Psoas muscle (tissue), 8 donors: ENCODE measurements around the gene ASB2. TPM values are rescaled to one million over a fixed set of nuclear protein-coding genes. Genes with fewer than 3 reads are reported as not detected.

Source experiments
- ATAC-seq, 4 donors: fragments of 200-7000 bp; cut with Tn5 transposase; one replicate each; pipeline ENCODE4 v1.9.1; 2020; ENCODE audit warnings: moderate library complexity in 3 of 4, mild to moderate bottlenecking in 2 of 4
- DNase-seq, 2 donors: peaks; one replicate each; pipeline ENCODE4 v3.0.0-alpha.2; 2020
- H3K27ac ChIP-seq: fragments of 200-600 bp; one replicate; pipeline ENCODE4 v1.8.0; 2022
- H3K27me3 ChIP-seq, 3 donors: fragments of 200-600 bp in 1 of 3; one replicate each; pipeline versions ENCODE4 v1.6.1 to v1.8.0; 2013 to 2022; ENCODE audit warnings: low read length in 2 of 3, mild to moderate bottlenecking in 2 of 3, moderate library complexity in 1 of 3; ENCODE audit not compliant: insufficient read depth in 3 of 3
- H3K36me3 ChIP-seq, 2 donors: fragments of 200-600 bp in 1 of 2; one replicate each; pipeline versions ENCODE4 v1.6.1 to v1.8.0; 2013 to 2022; ENCODE audit warnings: low read depth in 1 of 2, mild to moderate bottlenecking in 1 of 2, moderate library complexity in 1 of 2; ENCODE audit not compliant: insufficient read depth in 1 of 2
- H3K4me1 ChIP-seq: fragments of 200-600 bp; one replicate; pipeline ENCODE4 v1.8.0; 2022
- H3K4me3 ChIP-seq: fragments of 200-600 bp; one replicate; pipeline ENCODE4 v1.8.0; 2022; ENCODE audit warnings: mild to moderate bottlenecking
- H3K9me3 ChIP-seq: fragments of 200-600 bp; one replicate; pipeline ENCODE4 v1.8.0; 2022
- CTCF ChIP-seq: fragments of 200-600 bp; IDR thresholded peaks from one replicate; pipeline ENCODE4 v1.8.0; 2022; ENCODE audit warnings: antibody characterized with exemption
- WGBS, 3 donors: extraction: QIAGEN DNeasy Blood & Tissue Kit; methylation state at CpG; one replicate each; pipeline versions ENCODE4 v1.1.6 to v1.1.7; 2013; 5-methylcytosine and 5-hydroxymethylcytosine counted together
- intact Hi-C, 2 donors: fragments of 100-400 bp; cut with DNase I; formaldehyde crosslinking; loops; one replicate each; pipeline versions ENCODE4 v1.11.0 to v1.14.2; 2022
- polyA plus RNA-seq, 3 donors: library from polyadenylated mRNA; stranded (reverse); fragments of 200-250 nt; gene quantifications; one replicate each; pipeline ENCODE4 v1.2.3, GENCODE V29; 2013
- total RNA-seq, 4 donors: library from RNA; stranded (reverse); fragmentation: NEBNext Ultra II Directional in 2 of 4; extraction: Animal tissue kit (Norgen Biotek cat#: 25700) in 2 of 4; gene quantifications; one replicate each; pipeline versions ENCODE4 v1.2.1 to v1.2.4, GENCODE V29; 2021 to 2023
- donor health status: healthy with polysubstance abuse.
- donor health status: DM: no; HTN: no; CAD: no; lungs with moderate emphysema.
- donor health status: Bipolar disorder and iron deficiency.
- donor health status: healthy.
- donor health status: DM: yes; HTN: yes; CAD: no.
- donor health status: DM: no; HTN: no; CAD: no.
- donor health status: DM: no; HTN: no; CAD: no.
- donor health status: DM: yes; HTN: yes; CAD: no.

ASB2 gene
- total and polyA plus RNA-seq, 7 donors = 41.2 to 460 (median 230) TPM

- H3K4me3 ChIP-seq = peak within 1 kb of the TSS; percentile 43
- peaks cover 56% of the 10 kb centered on the region for H3K4me1 ChIP-seq
- intact Hi-C loops = loop anchor here in 1 of 2 donors (5.0 kb wide), 1 partner anchor 40 kb away; no protein-coding TSS in a partner anchor
- no peaks in the 10 kb centered on the region for H3K36me3 ChIP-seq
- 20 to 55% (median 23%) methylated on average over 1 of the region's 1 CpG for WGBS, 3 donors
- peak in 1 of 2 donors; percentile 61 for DNase-seq
- no peaks in the 10 kb centered on the region for H3K9me3 ChIP-seq
- TF ChIP-seq CTCF = no peak
- ATAC-seq = no peak
- peak within 1 kb of the TSS; percentile 93 for H3K27ac ChIP-seq
- H3K27me3 ChIP-seq = no peaks in the 10 kb centered on the region
These were observed 20.7 kb upstream of the ASB2 start, which contains the start of gene CCDC197 for GRCh38 chr14:93997082-93997481. CCDC197 (plus strand) TSS chr14:93997301; CDS start chr14:93998132, 831 bp downstream.

DNA sequence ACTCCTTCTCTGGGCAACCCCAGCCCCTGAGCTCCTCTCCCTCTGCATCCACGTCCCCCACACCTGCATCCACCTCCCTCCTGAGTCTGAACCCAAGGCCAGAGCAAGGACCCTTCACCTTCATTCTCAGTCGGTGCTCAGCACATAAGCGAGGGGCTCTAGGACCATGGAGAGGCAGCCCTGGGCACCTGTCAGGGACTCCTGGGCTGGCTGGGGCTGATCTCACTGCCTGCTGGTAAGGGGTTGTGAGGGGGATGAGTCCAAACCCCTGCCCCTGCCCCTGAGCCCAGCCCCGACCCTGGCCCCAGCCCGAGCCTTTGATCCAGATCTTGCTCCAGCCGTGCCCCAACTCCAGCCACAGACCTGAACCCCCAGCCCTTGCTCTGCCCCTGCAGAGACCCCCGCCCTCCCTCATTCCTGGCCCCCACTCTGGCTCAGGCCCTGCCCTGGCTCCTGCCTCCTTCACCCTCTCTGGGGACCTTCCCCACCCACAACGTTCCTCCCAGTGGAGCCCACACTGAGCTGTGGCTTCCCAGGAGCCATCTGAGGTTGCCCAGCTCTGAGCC lies 19.8 kb upstream of the ASB2 start:
- DNase-seq = peak in 1 of 2 donors; percentile 52
- 62 to 70% (median 63%) methylated on average over 8 of the region's 8 CpGs for WGBS, 3 donors
- intact Hi-C loops = loop anchor here in 1 of 2 donors (5.0 kb wide), 1 partner anchor 39 kb away; no protein-coding TSS in a partner anchor

DNA sequence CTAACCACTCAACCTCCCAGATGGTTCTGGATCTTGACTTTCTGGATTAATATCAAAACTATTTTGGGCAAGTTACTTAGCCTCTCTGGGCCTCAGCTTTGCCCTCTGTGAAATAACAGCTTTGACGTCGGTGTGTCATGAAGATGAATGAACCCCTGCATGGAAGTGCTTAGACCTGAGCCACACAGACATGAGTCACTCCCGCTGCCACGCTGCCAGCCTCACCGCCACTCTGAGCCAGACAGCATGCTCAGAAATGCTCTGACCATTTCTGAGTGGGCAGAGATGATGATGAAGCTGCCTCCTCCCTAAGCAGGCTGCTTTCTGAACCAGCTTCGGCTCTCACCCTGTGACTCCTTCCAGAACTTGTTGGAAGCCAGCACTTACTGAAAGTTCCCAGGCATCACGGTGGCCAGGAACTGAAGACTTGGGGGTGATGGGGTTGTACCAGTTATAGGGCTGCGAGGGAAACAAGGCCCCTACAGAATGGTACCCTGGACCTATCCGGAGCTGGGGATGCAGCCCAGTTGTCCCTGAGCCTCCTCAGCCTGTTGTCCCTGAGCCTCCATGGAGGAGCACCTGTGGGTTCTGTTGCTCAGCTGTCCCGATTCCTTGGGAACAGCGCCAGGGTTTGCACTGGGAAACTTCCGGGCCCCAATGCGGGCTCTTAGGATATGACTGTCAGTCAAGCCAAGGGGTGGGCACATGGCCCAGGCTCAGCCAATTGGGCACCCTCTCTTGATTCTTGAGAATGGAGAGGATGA lies 18.7 kb upstream of the ASB2 start:
- no peak for TF ChIP-seq CTCF
- peaks cover 48% of the 10 kb centered on the region for H3K4me1 ChIP-seq
- DNase-seq = peak; percentile 80 to 92
- H3K4me3 ChIP-seq = peak overlapping the region; percentile 43
- no peaks in the 10 kb centered on the region for H3K9me3 ChIP-seq
- intact Hi-C loops = loop anchor here in 1 of 2 donors (5.0 kb wide), 1 partner anchor 38 kb away; no protein-coding TSS in a partner anchor
- ATAC-seq = peak; percentile 81 to 84 (median 84)
- no peaks in the 10 kb centered on the region for H3K27me3 ChIP-seq
- 11 to 25% (median 22%) methylated on average over 13 of the region's 13 CpGs for WGBS, 3 donors
- H3K27ac ChIP-seq = peak overlapping the region; percentile 93
- no peaks in the 10 kb centered on the region for H3K36me3 ChIP-seq

More for the DNA sequence above, 19.8 kb upstream of the ASB2 start:
- H3K4me1 ChIP-seq = peaks cover 51% of the 10 kb centered on the region
- no peak for TF ChIP-seq CTCF
- ATAC-seq = peak in 1 of 4 donors; percentile 16
- H3K9me3 ChIP-seq = no peaks in the 10 kb centered on the region
- peak overlapping the region; percentile 93 for H3K27ac ChIP-seq
- no peaks in the 10 kb centered on the region for H3K36me3 ChIP-seq
- peak overlapping the region; percentile 43 for H3K4me3 ChIP-seq
- H3K27me3 ChIP-seq = no peaks in the 10 kb centered on the region

DNA sequence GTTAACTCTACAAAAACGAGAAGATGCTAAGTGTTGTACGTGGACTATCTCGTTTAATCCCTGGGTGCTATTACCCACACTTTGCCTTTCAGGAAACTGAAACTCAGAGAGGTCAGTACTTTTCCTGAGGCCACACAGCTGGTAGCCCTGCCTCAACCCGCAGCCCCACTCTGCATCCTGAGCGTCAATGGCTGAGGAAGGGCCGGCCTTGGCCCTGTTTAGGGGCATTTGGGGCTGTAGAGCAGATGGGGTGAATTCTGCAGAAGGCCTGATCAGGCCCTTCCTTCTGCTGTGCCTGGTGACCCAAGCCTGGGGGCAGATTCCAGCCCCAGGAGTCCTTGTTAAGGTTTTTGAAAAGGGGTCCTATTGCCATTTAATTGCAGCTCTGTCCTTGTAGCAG lies 17.0 kb upstream of the ASB2 start:
- H3K9me3 ChIP-seq = no peaks in the 10 kb centered on the region
- WGBS, 3 donors = 83 to 90% (median 85%) methylated on average over 6 of the region's 6 CpGs
- peaks cover 52% of the 10 kb centered on the region for H3K4me1 ChIP-seq
- no peak overlapping the region for H3K4me3 ChIP-seq
- H3K27me3 ChIP-seq = no peaks in the 10 kb centered on the region
- DNase-seq = peak in 1 of 2 donors; percentile 44
- intact Hi-C loops = no loop called here
- TF ChIP-seq CTCF = no peak
- H3K27ac ChIP-seq = peak overlapping the region; percentile 93
- no peak for ATAC-seq
- H3K36me3 ChIP-seq = no peaks in the 10 kb centered on the region
